HG03103 (cell line): ENCODE measurements around the gene CTSO.
"Not testable (repeated sequence)": the region's sequence is repeated elsewhere in the genome, so short reads cannot be mapped to it uniquely, and the experiment has no call there.

Source experiments
- ATAC-seq: cut with Tn5 transposase; IDR thresholded peaks from one replicate; pipeline ENCODE4 v1.9.1; 2021; ENCODE audit warnings: low read depth; ENCODE audit not compliant: unreplicated experiment

The CTSO gene

GRCh38 chr4:155908187-155909139 is 45.2 kb downstream of the CTSO start:
- peak; percentile 51 for ATAC-seq

GRCh38 chr4:155907556-155907955 is 46.1 kb downstream of the CTSO start:
- ATAC-seq, result no peak

GRCh38 chr4:155906554-155907247 is 47.0 kb downstream of the CTSO start:
- no peak for ATAC-seq

- ATAC-seq, result no peak
Measured at GRCh38 chr4:155904331-155904730, 49.3 kb downstream of the CTSO start.

- ATAC-seq, result no peak
Measured at GRCh38 chr4:155903453-155903852, 50.2 kb downstream of the CTSO start, which contains the start of gene TDO2. Gene TDO2, plus strand, starts transcription at chr4:155903696. Its CDS starts 63 bp downstream, at chr4:155903759.

- ATAC-seq, result no peak
Measured at GRCh38 chr4:155901013-155901412, 52.7 kb downstream of the CTSO start.

- no peak for ATAC-seq
Measured at GRCh38 chr4:155900381-155900780, 53.3 kb downstream of the CTSO start.

- no peak for ATAC-seq
Measured at GRCh38 chr4:155899891-155900290, 53.8 kb downstream of the CTSO start.

GRCh38 chr4:155898371-155898770 is 55.3 kb downstream of the CTSO start:
- not testable (repeated sequence) for ATAC-seq

- no peak for ATAC-seq
Measured at GRCh38 chr4:155891058-155891457, 62.6 kb downstream of the CTSO start.

- no peak for ATAC-seq
Measured at GRCh38 chr4:155889946-155890345, 63.7 kb downstream of the CTSO start.

GRCh38 chr4:155889031-155889793 is 64.5 kb downstream of the CTSO start:
- ATAC-seq, result no peak

GRCh38 chr4:155887847-155888570 is 65.7 kb downstream of the CTSO start:
- ATAC-seq, result no peak

GRCh38 chr4:155887045-155887444 is 66.6 kb downstream of the CTSO start:
- no peak for ATAC-seq

- ATAC-seq, result no peak
Measured at GRCh38 chr4:155885666-155886065, 68.0 kb downstream of the CTSO start.

- no peak for ATAC-seq
Measured at GRCh38 chr4:155883895-155884294, 69.8 kb downstream of the CTSO start.

GRCh38 chr4:155881555-155881954 is 72.1 kb downstream of the CTSO start:
- no peak for ATAC-seq

GRCh38 chr4:155879767-155880166 is 73.9 kb downstream of the CTSO start:
- ATAC-seq, result no peak

GRCh38 chr4:155878611-155879010 is 75.1 kb downstream of the CTSO start:
- no peak for ATAC-seq

GRCh38 chr4:155877971-155878370 is 75.7 kb downstream of the CTSO start:
- no peak for ATAC-seq
